ENCODE measurements around the gene CTRB2.
"Not testable (repeated sequence)": the region's sequence is repeated elsewhere in the genome, so short reads cannot be mapped to it uniquely, and the experiment has no call there.

Gene CTRB2

GRCh38 chr16:75225678-75226515, 18.9 kb upstream of the CTRB2 start:
- no peak for DNase-seq

- DNase-seq = no peak
These were observed 18.1 kb upstream of the CTRB2 start for GRCh38 chr16:75225092-75225491.

- DNase-seq = no peak
These were observed 17.5 kb upstream of the CTRB2 start for GRCh38 chr16:75224306-75225082.

GRCh38 chr16:75223129-75223528, 16.2 kb upstream of the CTRB2 start:
- not testable (repeated sequence) for DNase-seq

GRCh38 chr16:75222271-75222783, 15.4 kb upstream of the CTRB2 start:
- DNase-seq = no peak

GRCh38 chr16:75219838-75220237, 12.9 kb upstream of the CTRB2 start:
- DNase-seq = no peak

- no peak for DNase-seq
These were observed 12.1 kb upstream of the CTRB2 start for GRCh38 chr16:75219088-75219487.

GRCh38 chr16:75218256-75219076, 11.5 kb upstream of the CTRB2 start, which contains the start of gene CTRB1:
TSS of gene CTRB1 (plus strand) at chr16:75218988. CDS start at chr16:75219008, 20 bp downstream.
- no peak for DNase-seq

GRCh38 chr16:75217389-75217851, 10.5 kb upstream of the CTRB2 start:
- no peak for DNase-seq

GRCh38 chr16:75216576-75216975, 9.6 kb upstream of the CTRB2 start:
- DNase-seq = no peak

- no peak for DNase-seq
These were observed 9.2 kb upstream of the CTRB2 start for GRCh38 chr16:75216127-75216526.

GRCh38 chr16:75211286-75211685, 4.3 kb upstream of the CTRB2 start:
- DNase-seq = not testable (repeated sequence)

GRCh38 chr16:75209944-75210343, 3.0 kb upstream of the CTRB2 start:
- DNase-seq = no peak

- not testable (repeated sequence) for DNase-seq
These were observed 2.6 kb upstream of the CTRB2 start for GRCh38 chr16:75209514-75209913.

GRCh38 chr16:75208861-75209505, 2.0 kb upstream of the CTRB2 start:
- DNase-seq = no peak

- no peak for DNase-seq
These were observed 1.4 kb upstream of the CTRB2 start for GRCh38 chr16:75208242-75208825.

GRCh38 chr16:75207831-75208230, 870 bp upstream of the CTRB2 start:
- no peak for DNase-seq

- not testable (repeated sequence) for DNase-seq
These were observed 806 bp downstream of the CTRB2 start for GRCh38 chr16:75205961-75206748.

GRCh38 chr16:75205438-75205837, 1.5 kb downstream of the CTRB2 start:
- DNase-seq = not testable (repeated sequence)

GRCh38 chr16:75204905-75205304, 2.1 kb downstream of the CTRB2 start:
- DNase-seq = not testable (repeated sequence)

- no peak for DNase-seq
These were observed 2.6 kb downstream of the CTRB2 start for GRCh38 chr16:75204410-75204758.
